ENCODE data around the gene SCFD2.

Gene SCFD2

GRCh38 chr4:52990706-52991105, 375.2 kb downstream of the SCFD2 start:
- TF ChIP-seq CTCF (IDR thresholded peaks at IDR 0.05; ENCODE audit: low read depth, low read length) = no peak
- no peak overlapping the region for H3K4me3 ChIP-seq (ENCODE audit: low read depth, low read length)

- no peak for TF ChIP-seq CTCF (IDR thresholded peaks at IDR 0.05; ENCODE audit: low read depth, low read length)
- H3K4me3 ChIP-seq (ENCODE audit: low read depth, low read length) = no peak overlapping the region
Observed at GRCh38 chr4:52989865-52990264, 376.0 kb downstream of the SCFD2 start.

- no peak overlapping the region for H3K4me3 ChIP-seq (ENCODE audit: low read depth, low read length)
- no peak for TF ChIP-seq CTCF (IDR thresholded peaks at IDR 0.05; ENCODE audit: low read depth, low read length)
Observed at GRCh38 chr4:52987392-52988056, 378.3 kb downstream of the SCFD2 start.

GRCh38 chr4:52984462-52984881, 381.4 kb downstream of the SCFD2 start:
- TF ChIP-seq CTCF (IDR thresholded peaks at IDR 0.05; ENCODE audit: low read depth, low read length) = no peak
- H3K4me3 ChIP-seq (ENCODE audit: low read depth, low read length) = no peak overlapping the region

GRCh38 chr4:52983563-52984303, 382.1 kb downstream of the SCFD2 start:
- TF ChIP-seq CTCF (IDR thresholded peaks at IDR 0.05; ENCODE audit: low read depth, low read length) = no peak
- H3K4me3 ChIP-seq (ENCODE audit: low read depth, low read length) = no peak overlapping the region

- TF ChIP-seq CTCF (IDR thresholded peaks at IDR 0.05; ENCODE audit: low read depth, low read length) = no peak
- no peak overlapping the region for H3K4me3 ChIP-seq (ENCODE audit: low read depth, low read length)
Observed at GRCh38 chr4:52982946-52983340, 382.9 kb downstream of the SCFD2 start.

GRCh38 chr4:52982255-52982945, 383.5 kb downstream of the SCFD2 start:
- TF ChIP-seq CTCF (IDR thresholded peaks at IDR 0.05; ENCODE audit: low read depth, low read length) = peak; percentile 58
- H3K4me3 ChIP-seq (ENCODE audit: low read depth, low read length) = no peak overlapping the region
